OCI-LY3 (cell line): ENCODE measurements around the gene BUB1.

Experiments used
- EZH2phosphoT487 ChIP-seq: fragments of 200-600 bp; shearing (Covaris generic); IDR thresholded peaks from 2 replicates; pipeline ENCODE4 v1.6.1; 2018; ENCODE audit warnings: antibody characterized with exemption, mixed run types, low read depth
- TF ChIP-seq, protein P1 (sequence below): fragments of 200-600, 300-600 bp; sonication (generic); IDR thresholded peaks from 2 replicates; pipeline ENCODE4 v1.5.1; 2014; ENCODE audit warnings: antibody characterized with exemption, low read length, low read depth

- TF ChIP-seq, protein P1, sequence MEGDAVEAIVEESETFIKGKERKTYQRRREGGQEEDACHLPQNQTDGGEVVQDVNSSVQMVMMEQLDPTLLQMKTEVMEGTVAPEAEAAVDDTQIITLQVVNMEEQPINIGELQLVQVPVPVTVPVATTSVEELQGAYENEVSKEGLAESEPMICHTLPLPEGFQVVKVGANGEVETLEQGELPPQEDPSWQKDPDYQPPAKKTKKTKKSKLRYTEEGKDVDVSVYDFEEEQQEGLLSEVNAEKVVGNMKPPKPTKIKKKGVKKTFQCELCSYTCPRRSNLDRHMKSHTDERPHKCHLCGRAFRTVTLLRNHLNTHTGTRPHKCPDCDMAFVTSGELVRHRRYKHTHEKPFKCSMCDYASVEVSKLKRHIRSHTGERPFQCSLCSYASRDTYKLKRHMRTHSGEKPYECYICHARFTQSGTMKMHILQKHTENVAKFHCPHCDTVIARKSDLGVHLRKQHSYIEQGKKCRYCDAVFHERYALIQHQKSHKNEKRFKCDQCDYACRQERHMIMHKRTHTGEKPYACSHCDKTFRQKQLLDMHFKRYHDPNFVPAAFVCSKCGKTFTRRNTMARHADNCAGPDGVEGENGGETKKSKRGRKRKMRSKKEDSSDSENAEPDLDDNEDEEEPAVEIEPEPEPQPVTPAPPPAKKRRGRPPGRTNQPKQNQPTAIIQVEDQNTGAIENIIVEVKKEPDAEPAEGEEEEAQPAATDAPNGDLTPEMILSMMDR = no peak
- no peak for TF ChIP-seq EZH2phosphoT487
Observed at GRCh38 chr2:110679865-110680264, 2.0 kb upstream of the BUB1 start.
